GM12892 (cell line): ENCODE data around the gene ANKS1B.

Experiments
- POLR2A ChIP-seq: IDR thresholded peaks from 2 replicates; pipeline ENCODE4 v1.6.1; 2011; ENCODE audit warnings: low read depth, low read length, control low read depth
- POLR2AphosphoS5 ChIP-seq: IDR thresholded peaks from 2 replicates; pipeline ENCODE4 v1.6.1; 2011; ENCODE audit warnings: low read depth, low read length, control low read depth

GRCh38 chr12:99259040-99259934 lies 725.4 kb downstream of the ANKS1B start:
- TF ChIP-seq POLR2AphosphoS5 (no peak), POLR2A (no peak)
